ENCODE measurements around the gene RPRD1B.

DNA sequence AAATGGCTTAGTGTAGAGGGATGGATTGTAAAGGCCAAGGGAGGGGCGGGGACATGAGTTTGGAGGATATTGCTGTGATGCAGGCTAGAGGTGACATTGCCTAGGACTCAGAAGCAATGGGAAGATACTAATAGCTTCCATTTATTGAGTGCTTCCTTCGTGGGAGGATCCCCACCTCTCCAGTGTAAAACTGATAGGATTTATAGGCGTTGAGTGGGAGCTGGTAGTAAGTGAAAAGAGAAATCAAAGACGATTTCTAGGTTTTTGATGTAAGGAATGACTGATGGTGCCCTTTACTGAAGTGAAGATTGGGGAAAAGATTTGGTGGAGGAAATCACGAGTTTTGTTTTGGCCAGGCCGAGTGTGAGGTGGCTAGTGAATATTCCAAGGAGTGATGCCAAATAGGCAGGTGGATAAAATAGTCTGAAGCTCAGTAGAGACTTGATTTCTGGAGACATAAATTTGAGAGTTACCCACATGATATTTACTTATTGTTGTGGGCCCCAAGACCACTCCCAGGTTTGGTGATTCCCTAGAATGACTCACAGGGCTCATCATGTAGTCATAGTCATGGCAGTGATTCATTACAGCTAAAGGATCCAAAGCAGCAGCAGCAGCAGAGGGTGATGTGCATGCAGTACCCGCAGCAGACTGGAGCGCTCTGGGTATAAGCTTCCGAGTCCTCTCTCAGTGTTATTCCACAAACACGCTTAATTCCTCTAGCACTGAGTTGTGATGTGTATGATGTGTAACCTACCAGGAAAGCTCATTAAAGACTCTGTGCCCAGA lies 10.2 kb downstream of the RPRD1B start:
- no peak for TF ChIP-seq EZH2 (optimal IDR thresholded peaks at IDR 0.05; ENCODE audit: low read depth, low read length)
- TF ChIP-seq, protein P1, sequence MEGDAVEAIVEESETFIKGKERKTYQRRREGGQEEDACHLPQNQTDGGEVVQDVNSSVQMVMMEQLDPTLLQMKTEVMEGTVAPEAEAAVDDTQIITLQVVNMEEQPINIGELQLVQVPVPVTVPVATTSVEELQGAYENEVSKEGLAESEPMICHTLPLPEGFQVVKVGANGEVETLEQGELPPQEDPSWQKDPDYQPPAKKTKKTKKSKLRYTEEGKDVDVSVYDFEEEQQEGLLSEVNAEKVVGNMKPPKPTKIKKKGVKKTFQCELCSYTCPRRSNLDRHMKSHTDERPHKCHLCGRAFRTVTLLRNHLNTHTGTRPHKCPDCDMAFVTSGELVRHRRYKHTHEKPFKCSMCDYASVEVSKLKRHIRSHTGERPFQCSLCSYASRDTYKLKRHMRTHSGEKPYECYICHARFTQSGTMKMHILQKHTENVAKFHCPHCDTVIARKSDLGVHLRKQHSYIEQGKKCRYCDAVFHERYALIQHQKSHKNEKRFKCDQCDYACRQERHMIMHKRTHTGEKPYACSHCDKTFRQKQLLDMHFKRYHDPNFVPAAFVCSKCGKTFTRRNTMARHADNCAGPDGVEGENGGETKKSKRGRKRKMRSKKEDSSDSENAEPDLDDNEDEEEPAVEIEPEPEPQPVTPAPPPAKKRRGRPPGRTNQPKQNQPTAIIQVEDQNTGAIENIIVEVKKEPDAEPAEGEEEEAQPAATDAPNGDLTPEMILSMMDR (IDR thresholded peaks at IDR 0.05; ENCODE audit: low read length): no peak
